HFF-Myc (cell line): ENCODE data around the gene SPAG16.

Experiments used
- DNase-seq: peaks from one replicate; pipeline ENCODE4 v3.0.0-alpha.2; 2011; ENCODE audit warnings: low read depth; ENCODE audit errors: extremely low read depth
- H3K4me3 ChIP-seq: replicated peaks from 2 replicates; pipeline ENCODE4 v1.5.1; 2011; ENCODE audit warnings: low read depth, mild to moderate bottlenecking, control low read depth, low read length
- CTCF ChIP-seq: IDR thresholded peaks from 2 replicates; pipeline ENCODE4 v1.5.1; 2012; ENCODE audit warnings: mild to moderate bottlenecking, low read depth, low read length, control low read depth; ENCODE audit errors: missing control alignments

SPAG16 gene

GRCh38 chr2:214077727-214078126 lies 793.5 kb downstream of the SPAG16 start:
- H3K4me3 ChIP-seq: no peak overlapping the region
- TF ChIP-seq CTCF: no peak
- no peak for DNase-seq

- no peak for DNase-seq
- H3K4me3 ChIP-seq: no peak overlapping the region
- TF ChIP-seq CTCF: no peak
These were observed 794.8 kb downstream of the SPAG16 start for GRCh38 chr2:214079032-214079431.

- H3K4me3 ChIP-seq: no peak overlapping the region
- no peak for TF ChIP-seq CTCF
- no peak for DNase-seq
These were observed 804.3 kb downstream of the SPAG16 start for GRCh38 chr2:214088536-214088935.

GRCh38 chr2:214096208-214096715 lies 812.0 kb downstream of the SPAG16 start:
- TF ChIP-seq CTCF: no peak
- no peak overlapping the region for H3K4me3 ChIP-seq
- DNase-seq: no peak

GRCh38 chr2:214098811-214099210 lies 814.5 kb downstream of the SPAG16 start:
- DNase-seq: no peak
- no peak for TF ChIP-seq CTCF
- H3K4me3 ChIP-seq: no peak overlapping the region

GRCh38 chr2:214100488-214100887 lies 816.2 kb downstream of the SPAG16 start:
- no peak for DNase-seq
- no peak overlapping the region for H3K4me3 ChIP-seq
- TF ChIP-seq CTCF: no peak
